Astrocyte of the spinal cord (primary cell): ENCODE measurements around the gene DTX3L.
"Not testable (repeated sequence)": the region's sequence is repeated elsewhere in the genome, so short reads cannot be mapped to it uniquely, and the experiment has no call there.

Experiments used
- DNase-seq: peaks from one replicate; pipeline ENCODE4 v3.0.0; 2011; ENCODE audit warnings: low read depth, low spot score
- H3K4me3 ChIP-seq: 2 replicates; pipeline ENCODE4 v1.5.1; 2011; ENCODE audit warnings: low read depth, mild to moderate bottlenecking, low read length, moderate library complexity
- in situ Hi-C: cut with HindIII; loops from 2 replicates; pipeline ENCODE4 v1.10.0; 2017; ENCODE audit warnings: low sequenced_read_pairs
- TF ChIP-seq, protein P1 (sequence below): IDR thresholded peaks from 2 replicates; pipeline ENCODE4 v1.5.1; 2012; ENCODE audit warnings: low read depth, mild to moderate bottlenecking, low read length, inconsistent platforms

Gene DTX3L

DNA sequence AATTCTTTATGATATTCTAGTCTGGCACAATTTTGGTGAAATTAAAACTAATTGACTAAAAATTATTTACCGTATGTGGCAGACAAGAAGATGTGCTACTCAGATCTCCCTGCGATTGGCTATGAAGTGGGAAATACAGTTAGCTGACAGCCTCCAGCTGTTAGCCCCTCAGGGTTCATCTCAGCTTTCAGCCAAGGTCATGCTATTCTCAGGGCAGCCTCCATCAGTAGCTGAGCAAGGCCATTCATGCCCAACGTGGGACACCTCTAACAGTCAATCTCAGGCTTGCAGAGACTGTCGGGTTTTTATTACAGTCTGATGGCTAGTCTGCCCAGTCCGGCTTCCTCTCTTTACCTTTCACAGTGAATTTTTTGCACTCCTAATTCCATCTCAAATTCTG, 6.8 kb upstream of the DTX3L start:
- TF ChIP-seq, protein P1, sequence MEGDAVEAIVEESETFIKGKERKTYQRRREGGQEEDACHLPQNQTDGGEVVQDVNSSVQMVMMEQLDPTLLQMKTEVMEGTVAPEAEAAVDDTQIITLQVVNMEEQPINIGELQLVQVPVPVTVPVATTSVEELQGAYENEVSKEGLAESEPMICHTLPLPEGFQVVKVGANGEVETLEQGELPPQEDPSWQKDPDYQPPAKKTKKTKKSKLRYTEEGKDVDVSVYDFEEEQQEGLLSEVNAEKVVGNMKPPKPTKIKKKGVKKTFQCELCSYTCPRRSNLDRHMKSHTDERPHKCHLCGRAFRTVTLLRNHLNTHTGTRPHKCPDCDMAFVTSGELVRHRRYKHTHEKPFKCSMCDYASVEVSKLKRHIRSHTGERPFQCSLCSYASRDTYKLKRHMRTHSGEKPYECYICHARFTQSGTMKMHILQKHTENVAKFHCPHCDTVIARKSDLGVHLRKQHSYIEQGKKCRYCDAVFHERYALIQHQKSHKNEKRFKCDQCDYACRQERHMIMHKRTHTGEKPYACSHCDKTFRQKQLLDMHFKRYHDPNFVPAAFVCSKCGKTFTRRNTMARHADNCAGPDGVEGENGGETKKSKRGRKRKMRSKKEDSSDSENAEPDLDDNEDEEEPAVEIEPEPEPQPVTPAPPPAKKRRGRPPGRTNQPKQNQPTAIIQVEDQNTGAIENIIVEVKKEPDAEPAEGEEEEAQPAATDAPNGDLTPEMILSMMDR = no peak
- in situ Hi-C loops = no loop called here

DNA sequence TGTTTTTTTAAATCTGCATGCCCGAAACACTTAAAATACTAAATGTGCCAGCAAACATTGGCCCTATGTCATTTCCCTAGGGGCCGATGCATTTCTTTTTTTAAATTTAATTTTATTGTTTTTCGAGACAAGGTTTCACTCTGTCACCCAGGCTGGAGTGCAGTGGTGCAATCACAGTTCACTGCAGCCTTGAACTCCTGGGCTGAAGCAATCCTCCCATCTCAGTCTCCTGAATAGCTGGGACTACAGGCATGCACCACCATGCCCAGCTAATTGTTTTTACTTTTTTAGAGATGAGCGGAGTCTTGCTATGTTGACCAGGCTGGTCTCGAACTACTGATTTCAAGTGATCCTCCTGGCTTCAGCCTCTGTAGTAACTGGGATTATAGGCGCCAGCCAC, 5.5 kb upstream of the DTX3L start:
- in situ Hi-C loops = no loop called here
- no peak overlapping the region for H3K4me3 ChIP-seq
- no peak for DNase-seq
- TF ChIP-seq, protein P1 = no peak

More for the DNA sequence above, 6.8 kb upstream of the DTX3L start:
- no peak for DNase-seq
- no peak overlapping the region for H3K4me3 ChIP-seq

DNA sequence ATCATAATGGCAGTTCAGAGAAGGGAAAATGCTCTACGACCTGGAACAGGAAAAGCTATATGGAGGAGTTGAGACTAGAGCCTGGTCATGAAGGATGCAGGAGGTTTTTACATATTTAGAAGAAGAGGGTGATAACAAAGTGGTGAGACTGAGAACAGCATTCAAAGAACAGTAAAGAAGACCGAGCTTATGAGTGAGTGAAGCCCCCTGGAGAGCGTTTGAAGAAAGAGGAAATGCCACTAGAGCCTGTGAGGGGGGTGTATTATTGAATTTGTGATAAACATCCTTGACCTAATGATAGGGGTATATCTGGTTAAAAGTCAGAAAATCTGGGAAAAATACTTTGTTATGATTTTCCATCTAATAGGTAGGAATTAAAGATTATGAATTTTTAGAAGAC, 4.2 kb upstream of the DTX3L start:
- TF ChIP-seq, protein P1 = no peak
- no peak overlapping the region for H3K4me3 ChIP-seq
- no peak for DNase-seq
- in situ Hi-C loops = no loop called here

DNA sequence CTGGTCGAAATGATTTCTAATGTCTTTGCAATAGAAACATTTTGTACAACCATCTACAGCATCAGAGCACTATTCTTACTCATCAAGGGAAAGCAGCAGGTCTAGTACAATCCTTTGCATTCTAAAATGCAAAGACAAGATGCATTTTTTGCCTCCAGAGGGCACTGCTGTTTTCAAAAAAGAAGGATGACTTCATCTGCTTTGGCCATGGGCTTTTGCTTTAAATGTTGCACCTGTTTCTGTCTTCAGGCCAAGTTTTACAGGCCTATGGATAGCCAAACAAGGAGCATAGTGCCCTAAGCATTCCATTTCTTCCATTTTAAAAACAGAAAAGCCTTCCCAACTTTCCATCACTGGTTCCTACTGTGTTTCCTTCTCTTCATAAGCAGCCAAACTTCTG, 3.5 kb upstream of the DTX3L start:
- H3K4me3 ChIP-seq = no peak overlapping the region
- peak; percentile 75 for DNase-seq
- TF ChIP-seq, protein P1 = peak; percentile 63
- in situ Hi-C loops = no loop called here

DNA sequence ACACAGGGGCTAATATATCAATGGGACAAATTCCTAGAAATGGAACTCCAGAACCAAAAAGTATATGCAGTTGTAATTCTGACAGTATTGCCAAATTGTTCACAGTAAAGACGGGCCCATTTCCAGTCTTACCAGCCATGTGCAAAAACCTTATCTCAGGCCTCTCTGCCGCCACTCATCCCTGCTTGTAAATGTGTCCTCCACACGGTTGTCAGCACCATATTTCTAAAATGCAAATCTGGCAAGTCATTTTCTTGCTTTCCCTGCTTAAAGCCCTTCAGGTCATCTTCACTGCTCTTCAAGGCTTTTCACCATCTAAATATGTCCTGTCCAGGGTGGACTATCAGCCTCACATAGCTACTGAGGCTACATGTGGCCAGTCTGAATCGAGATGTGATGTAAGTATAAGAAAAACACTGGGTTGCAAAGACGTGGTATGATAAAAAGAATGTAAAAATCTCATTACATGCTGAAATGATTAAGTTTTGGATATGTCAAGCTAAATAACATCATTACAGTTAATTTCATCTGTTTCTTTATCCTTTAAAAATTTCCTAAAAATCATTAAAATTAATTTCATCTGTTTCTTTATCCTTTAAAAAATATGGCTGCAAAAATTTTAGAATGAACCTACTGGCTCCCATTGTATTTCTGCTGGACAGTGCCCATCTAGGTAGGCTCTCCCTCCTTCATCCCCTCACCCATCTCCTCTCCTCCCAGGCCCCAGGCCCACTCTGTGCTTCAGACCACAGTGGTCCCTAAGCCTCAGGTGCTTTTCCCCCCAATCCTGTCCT, 1.0 kb upstream of the DTX3L start:
- no peak for DNase-seq
- in situ Hi-C loops = no loop called here
- H3K4me3 ChIP-seq = peak overlapping the region; percentile 64
- TF ChIP-seq, protein P1 = no peak

DNA sequence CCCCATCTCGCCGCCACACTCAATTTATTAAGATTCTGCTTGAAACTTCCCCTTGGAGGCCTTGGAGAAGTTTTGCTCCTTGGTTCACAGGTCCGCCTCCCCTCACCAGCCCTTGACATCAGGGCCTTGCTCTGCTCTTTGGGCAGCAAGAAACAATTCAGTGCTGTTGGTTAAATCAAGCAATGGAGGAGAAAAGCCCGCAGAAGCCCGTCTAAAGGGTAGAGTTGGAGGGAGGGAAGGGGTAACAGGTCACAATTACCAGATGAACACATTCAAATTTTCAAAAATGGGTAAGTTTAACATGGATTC, 467 bp upstream of the DTX3L start:
- in situ Hi-C loops = no loop called here
- DNase-seq = no peak
- H3K4me3 ChIP-seq = peak overlapping the region; percentile 64
- TF ChIP-seq, protein P1 = no peak

DNA sequence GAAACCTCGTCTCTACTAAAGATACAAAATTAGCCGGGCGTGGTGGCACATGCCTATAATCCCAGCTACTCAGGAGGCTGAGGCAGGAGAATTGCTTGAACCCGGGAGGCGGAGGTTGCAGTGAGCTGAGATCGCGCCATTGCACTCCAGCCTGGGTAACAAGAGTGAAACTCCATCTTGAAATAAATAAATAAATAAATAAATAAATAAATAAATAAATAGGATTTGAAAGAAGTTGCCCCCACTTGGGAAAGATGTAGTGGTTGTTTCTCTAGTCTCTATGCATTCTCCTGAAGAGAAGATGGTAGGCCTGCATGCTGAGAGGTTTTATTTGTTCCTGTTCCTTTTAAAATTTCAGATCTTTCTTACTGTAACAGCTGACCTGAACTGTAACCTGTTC, 4.0 kb downstream of the DTX3L start:
- DNase-seq, in situ Hi-C loops: not testable (repeated sequence)

More for the DNA sequence above, 4.0 kb downstream of the DTX3L start:
- H3K4me3 ChIP-seq = not testable (repeated sequence)
